ENCODE measurements around the gene OR10A6.

The OR10A6 gene

GRCh38 chr11:7899418-7899817 lies 31.6 kb downstream of the OR10A6 start:
- no peak overlapping the region for H3K4me3 ChIP-seq (ENCODE audit: extremely low read depth, insufficient read depth, low read length, poor library complexity, severe bottlenecking)
- H3K4me1 ChIP-seq (ENCODE audit: control insufficient read depth, insufficient read depth, low read length, poor library complexity, severe bottlenecking) = peaks cover 3% of the 10 kb centered on the region
- 39 to 72% methylated on average over 2 to 4 of the region's 4 CpGs for WGBS, 2 experiments (ENCODE audit: insufficient coverage in 2 of 2)
- H3K36me3 ChIP-seq (ENCODE audit: control insufficient read depth, insufficient read depth, low read length) = peaks cover 5% of the 10 kb centered on the region
- H3K27ac ChIP-seq (ENCODE audit: low read depth, low read length, severe bottlenecking) = no peak overlapping the region
- no peaks in the 10 kb centered on the region for H3K9me3 ChIP-seq (ENCODE audit: control insufficient read depth, low read length)

DNA sequence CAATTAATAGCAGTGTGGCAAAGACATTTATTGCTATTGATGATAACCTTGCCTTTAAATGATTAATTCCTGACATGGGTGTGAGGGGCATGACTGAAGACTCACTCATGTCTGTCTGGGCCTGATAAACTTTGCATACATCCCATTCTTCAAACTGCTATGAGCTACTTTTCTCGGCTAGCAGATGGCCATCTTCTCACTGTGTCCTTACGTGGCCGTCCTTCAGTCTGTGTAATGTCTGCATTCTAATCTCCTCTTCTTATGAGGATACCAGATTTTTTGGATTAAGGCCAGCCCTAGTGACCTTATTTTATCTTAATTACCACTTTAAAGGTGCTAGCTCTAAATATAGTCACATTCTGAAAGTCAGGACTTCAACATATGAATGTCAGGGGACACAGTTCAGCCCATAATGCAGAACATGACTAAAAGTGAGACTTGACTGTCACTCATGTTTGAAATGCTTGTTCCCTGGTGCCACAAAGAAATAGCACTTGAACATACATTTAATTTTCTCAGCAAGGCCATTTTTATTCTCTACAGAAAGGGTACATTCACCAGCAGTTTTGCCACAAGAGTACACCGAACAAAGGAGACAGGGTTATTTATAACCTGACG lies 32.3 kb downstream of the OR10A6 start:
- H3K27ac ChIP-seq (ENCODE audit: low read depth, low read length, severe bottlenecking) = no peak overlapping the region
- WGBS, 2 experiments (ENCODE audit: insufficient coverage in 2 of 2) = 88% methylated on average over 5 of the region's 5 CpGs
- H3K4me1 ChIP-seq (ENCODE audit: control insufficient read depth, insufficient read depth, low read length, poor library complexity, severe bottlenecking) = peaks cover 1% of the 10 kb centered on the region
- no peak overlapping the region for H3K4me3 ChIP-seq (ENCODE audit: extremely low read depth, insufficient read depth, low read length, poor library complexity, severe bottlenecking)
- H3K9me3 ChIP-seq (ENCODE audit: control insufficient read depth, low read length) = no peaks in the 10 kb centered on the region
- peaks cover 5% of the 10 kb centered on the region for H3K36me3 ChIP-seq (ENCODE audit: control insufficient read depth, insufficient read depth, low read length)

DNA sequence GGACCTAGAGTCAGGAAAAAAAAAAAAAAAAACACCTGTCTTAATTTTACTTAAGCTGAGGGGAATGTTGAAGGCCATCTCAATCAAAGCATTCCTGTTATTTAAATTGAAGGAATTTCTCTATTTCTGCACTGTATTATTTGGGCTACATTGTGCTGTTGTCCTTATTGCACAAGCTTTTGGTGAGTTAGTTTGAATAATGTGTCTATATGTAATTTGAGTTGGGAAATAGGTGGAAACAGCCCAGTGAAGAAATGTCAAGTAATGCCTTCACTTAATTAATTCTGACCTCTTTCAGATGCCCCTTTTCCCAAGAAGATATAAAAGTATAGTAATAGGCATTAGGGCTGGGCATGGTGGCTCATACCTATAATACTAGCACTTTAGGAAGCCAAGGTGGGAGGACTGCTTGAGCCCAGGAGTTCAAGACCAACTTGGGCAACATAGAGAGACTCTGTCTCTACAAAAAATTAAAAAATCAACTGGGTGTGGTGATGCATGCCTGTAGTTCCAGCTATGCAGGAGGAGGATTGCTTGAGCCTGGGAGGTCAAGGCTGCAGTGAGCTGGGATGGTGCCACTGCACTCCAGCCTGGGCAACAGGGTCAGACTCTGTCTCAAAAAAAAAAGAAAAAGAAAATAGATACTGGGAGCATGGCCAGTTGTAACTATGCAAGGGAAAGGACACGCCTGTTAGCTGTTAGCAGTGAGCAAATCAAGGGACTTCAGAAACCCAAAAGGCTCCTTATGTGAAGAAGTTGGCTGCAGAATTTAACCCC lies 34.9 kb downstream of the OR10A6 start:
- Histone ChIP-seq H3K27ac (ENCODE audit: low read depth, low read length, severe bottlenecking) (no peak overlapping the region), H3K36me3 (ENCODE audit: control insufficient read depth, insufficient read depth, low read length) (peaks cover 5% of the 10 kb centered on the region), H3K4me1 (ENCODE audit: control insufficient read depth, insufficient read depth, low read length, poor library complexity, severe bottlenecking) (peaks cover 13% of the 10 kb centered on the region), H3K9me3 (ENCODE audit: control insufficient read depth, low read length) (no peaks in the 10 kb centered on the region), H3K4me3 (ENCODE audit: extremely low read depth, insufficient read depth, low read length, poor library complexity, severe bottlenecking) (no peak overlapping the region)
- 91 to 100% methylated on average over 1 of the region's 1 CpG for WGBS, 2 experiments (ENCODE audit: insufficient coverage in 2 of 2)

DNA sequence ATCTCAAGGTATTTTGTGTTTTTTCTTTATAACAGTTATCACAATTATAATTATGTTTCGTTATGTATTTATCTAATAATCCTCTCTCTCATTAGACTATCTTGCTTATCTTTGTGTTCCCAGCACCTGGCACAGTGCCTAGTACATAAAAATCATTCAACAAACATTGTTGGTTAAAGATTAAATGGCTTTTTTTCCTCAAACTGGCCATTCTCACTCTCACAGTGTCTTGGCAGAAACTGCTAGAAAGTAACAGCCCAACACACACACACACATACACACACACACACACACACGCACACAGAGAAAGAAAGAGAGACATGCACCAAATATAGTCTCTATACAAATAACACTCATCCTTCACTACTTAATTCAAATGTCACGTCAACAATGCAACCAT lies 36.8 kb downstream of the OR10A6 start:
- Histone ChIP-seq H3K36me3 (ENCODE audit: control insufficient read depth, insufficient read depth, low read length) (no peaks in the 10 kb centered on the region), H3K9me3 (ENCODE audit: control insufficient read depth, low read length) (no peaks in the 10 kb centered on the region), H3K4me1 (ENCODE audit: control insufficient read depth, insufficient read depth, low read length, poor library complexity, severe bottlenecking) (peaks cover 13% of the 10 kb centered on the region), H3K27ac (ENCODE audit: low read depth, low read length, severe bottlenecking) (no peak overlapping the region), H3K4me3 (ENCODE audit: extremely low read depth, insufficient read depth, low read length, poor library complexity, severe bottlenecking) (no peak overlapping the region)
- no CpG with 5 or more reads among the region's 3 CpGs for WGBS, 2 experiments (ENCODE audit: insufficient coverage in 2 of 2)

GRCh38 chr11:7893796-7894195 lies 37.3 kb downstream of the OR10A6 start:
- H3K27ac ChIP-seq (ENCODE audit: low read depth, low read length, severe bottlenecking) = no peak overlapping the region
- no peaks in the 10 kb centered on the region for H3K9me3 ChIP-seq (ENCODE audit: control insufficient read depth, low read length)
- 97% methylated on average over 2 of the region's 2 CpGs; no CpG with 5 or more reads in 1 of the 2 experiments for WGBS, 2 experiments (ENCODE audit: insufficient coverage in 2 of 2)
- no peaks in the 10 kb centered on the region for H3K36me3 ChIP-seq (ENCODE audit: control insufficient read depth, insufficient read depth, low read length)
- no peak overlapping the region for H3K4me3 ChIP-seq (ENCODE audit: extremely low read depth, insufficient read depth, low read length, poor library complexity, severe bottlenecking)
- peaks cover 13% of the 10 kb centered on the region for H3K4me1 ChIP-seq (ENCODE audit: control insufficient read depth, insufficient read depth, low read length, poor library complexity, severe bottlenecking)

- Histone ChIP-seq H3K4me3 (ENCODE audit: extremely low read depth, insufficient read depth, low read length, poor library complexity, severe bottlenecking) (no peak overlapping the region), H3K9me3 (ENCODE audit: control insufficient read depth, low read length) (no peaks in the 10 kb centered on the region), H3K36me3 (ENCODE audit: control insufficient read depth, insufficient read depth, low read length) (no peaks in the 10 kb centered on the region), H3K4me1 (ENCODE audit: control insufficient read depth, insufficient read depth, low read length, poor library complexity, severe bottlenecking) (peaks cover 13% of the 10 kb centered on the region), H3K27ac (ENCODE audit: low read depth, low read length, severe bottlenecking) (no peak overlapping the region)
- WGBS, 2 experiments (ENCODE audit: insufficient coverage in 2 of 2) = 10 to 23% methylated on average over 2 of the region's 2 CpGs
These were observed 38.2 kb downstream of the OR10A6 start for GRCh38 chr11:7892840-7893254.

DNA sequence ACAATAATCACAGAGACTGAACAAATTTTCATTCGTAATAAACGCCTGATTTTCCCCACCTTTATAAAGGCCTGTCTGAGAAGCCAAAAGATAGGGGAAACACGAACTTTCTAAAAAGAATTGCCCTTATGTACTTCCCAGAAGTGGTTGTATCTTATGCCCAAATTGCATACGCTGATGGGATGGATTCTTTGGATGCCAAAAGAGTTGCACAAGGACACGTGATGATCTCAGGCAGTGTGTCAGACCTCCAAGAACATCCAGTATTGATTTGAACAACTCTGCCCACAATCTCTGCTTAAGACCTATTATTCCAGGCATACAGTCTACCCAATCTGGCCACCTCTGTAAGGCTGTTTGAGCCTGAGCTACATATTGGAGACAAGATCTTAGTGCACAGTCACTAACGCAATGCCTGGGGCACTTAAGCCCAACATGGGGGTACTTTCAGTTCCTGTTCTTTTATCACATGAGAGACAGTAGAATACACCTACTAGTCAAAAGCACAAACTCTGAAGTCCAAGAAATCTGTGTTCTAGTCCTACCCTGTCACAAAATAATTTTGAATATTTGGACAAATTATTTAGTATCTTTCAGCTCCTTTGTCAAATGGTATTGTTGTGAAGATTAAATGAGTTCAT lies 38.9 kb downstream of the OR10A6 start:
- Histone ChIP-seq H3K9me3 (ENCODE audit: control insufficient read depth, low read length) (no peaks in the 10 kb centered on the region), H3K4me3 (ENCODE audit: extremely low read depth, insufficient read depth, low read length, poor library complexity, severe bottlenecking) (no peak overlapping the region), H3K4me1 (ENCODE audit: control insufficient read depth, insufficient read depth, low read length, poor library complexity, severe bottlenecking) (peaks cover 13% of the 10 kb centered on the region), H3K36me3 (ENCODE audit: control insufficient read depth, insufficient read depth, low read length) (no peaks in the 10 kb centered on the region), H3K27ac (ENCODE audit: low read depth, low read length, severe bottlenecking) (peak overlapping the region; percentile 33)
- WGBS, 2 experiments (ENCODE audit: insufficient coverage in 2 of 2) = 74 to 94% methylated on average over 4 to 6 of the region's 6 CpGs

- no peaks in the 10 kb centered on the region for H3K9me3 ChIP-seq (ENCODE audit: control insufficient read depth, low read length)
- peak overlapping the region; percentile 30 for H3K27ac ChIP-seq (ENCODE audit: low read depth, low read length, severe bottlenecking)
- peaks cover 13% of the 10 kb centered on the region for H3K4me1 ChIP-seq (ENCODE audit: control insufficient read depth, insufficient read depth, low read length, poor library complexity, severe bottlenecking)
- no peaks in the 10 kb centered on the region for H3K36me3 ChIP-seq (ENCODE audit: control insufficient read depth, insufficient read depth, low read length)
- 73 to 83% methylated on average over 2 to 6 of the region's 6 CpGs for WGBS, 2 experiments (ENCODE audit: insufficient coverage in 2 of 2)
- no peak overlapping the region for H3K4me3 ChIP-seq (ENCODE audit: extremely low read depth, insufficient read depth, low read length, poor library complexity, severe bottlenecking)
These were observed 40.5 kb downstream of the OR10A6 start for GRCh38 chr11:7890417-7891172.

DNA sequence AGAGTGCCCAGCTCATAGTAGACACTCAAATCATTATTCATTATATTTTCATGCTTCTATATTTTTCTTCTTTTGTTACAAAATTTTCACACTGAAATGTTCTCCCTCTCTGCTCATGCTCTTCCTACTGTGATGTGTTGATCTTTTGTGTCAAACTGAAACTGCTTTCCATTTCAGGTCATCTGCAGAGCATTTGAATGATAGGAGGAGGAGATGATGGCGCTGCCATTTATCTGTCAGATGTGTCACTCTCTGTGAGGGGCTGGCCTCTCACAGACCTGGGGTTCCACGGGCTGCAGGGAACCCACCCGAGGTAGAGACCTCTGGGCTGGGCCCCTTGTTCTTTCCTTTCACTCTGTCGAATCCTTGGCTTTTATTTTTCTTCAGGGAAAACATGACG lies 41.1 kb downstream of the OR10A6 start:
- 78 to 91% methylated on average over 3 of the region's 5 CpGs for WGBS, 2 experiments (ENCODE audit: insufficient coverage in 2 of 2)
- H3K27ac ChIP-seq (ENCODE audit: low read depth, low read length, severe bottlenecking) = no peak overlapping the region

GRCh38 chr11:7882860-7883259 lies 48.2 kb downstream of the OR10A6 start:
- Histone ChIP-seq H3K4me1 (ENCODE audit: control insufficient read depth, insufficient read depth, low read length, poor library complexity, severe bottlenecking) (no peaks in the 10 kb centered on the region), H3K9me3 (ENCODE audit: control insufficient read depth, low read length) (no peaks in the 10 kb centered on the region), H3K36me3 (ENCODE audit: control insufficient read depth, insufficient read depth, low read length) (no peaks in the 10 kb centered on the region), H3K4me3 (ENCODE audit: extremely low read depth, insufficient read depth, low read length, poor library complexity, severe bottlenecking) (no peak overlapping the region), H3K27ac (ENCODE audit: low read depth, low read length, severe bottlenecking) (no peak overlapping the region)
- 76 to 80% methylated on average over 1 to 2 of the region's 3 CpGs for WGBS, 2 experiments (ENCODE audit: insufficient coverage in 2 of 2)

More for the DNA sequence above, 41.1 kb downstream of the OR10A6 start:
- Histone ChIP-seq H3K9me3 (ENCODE audit: control insufficient read depth, low read length) (no peaks in the 10 kb centered on the region), H3K36me3 (ENCODE audit: control insufficient read depth, insufficient read depth, low read length) (no peaks in the 10 kb centered on the region), H3K4me1 (ENCODE audit: control insufficient read depth, insufficient read depth, low read length, poor library complexity, severe bottlenecking) (peaks cover 13% of the 10 kb centered on the region), H3K4me3 (ENCODE audit: extremely low read depth, insufficient read depth, low read length, poor library complexity, severe bottlenecking) (no peak overlapping the region)

Measured in mesodermal cell (in vitro differentiated cells).